ENCODE data around the gene RNF14.

DNA sequence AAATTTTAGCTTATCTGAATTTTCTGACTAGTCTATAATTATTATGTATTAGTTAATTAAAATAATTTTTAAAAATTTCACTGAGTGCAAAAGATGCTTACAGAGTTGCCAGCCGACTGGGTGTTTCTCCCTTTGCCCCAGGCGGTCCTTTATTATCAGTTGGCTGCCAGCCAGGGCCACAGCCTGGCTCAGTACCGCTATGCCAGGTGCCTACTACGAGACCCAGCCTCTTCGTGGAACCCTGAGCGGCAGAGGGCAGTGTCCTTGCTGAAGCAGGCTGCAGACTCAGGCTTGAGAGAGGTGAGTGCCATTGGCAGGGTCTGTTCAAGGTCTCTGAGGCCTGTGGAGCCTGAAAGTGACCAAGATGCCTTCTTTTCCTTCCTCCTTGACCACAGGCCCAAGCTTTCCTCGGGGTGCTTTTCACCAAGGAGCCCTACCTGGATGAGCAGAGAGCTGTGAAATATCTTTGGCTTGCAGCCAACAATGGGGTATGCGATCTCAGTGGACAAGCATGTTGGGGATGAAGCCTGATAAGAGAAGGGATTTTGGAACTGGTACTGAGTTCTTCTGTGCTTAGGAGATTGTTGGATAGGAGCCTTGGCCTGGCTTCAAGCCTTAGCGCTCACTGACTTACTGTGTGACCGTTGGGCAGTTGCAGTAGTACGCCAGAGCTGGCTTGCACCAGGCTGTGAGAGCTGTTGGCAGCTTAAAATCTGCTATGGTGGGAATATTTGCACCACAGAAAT lies 34.6 kb upstream of the RNF14 start:
- no peak for TF ChIP-seq POLR2A (IDR thresholded peaks at IDR 0.05)
- TF ChIP-seq, protein P1, sequence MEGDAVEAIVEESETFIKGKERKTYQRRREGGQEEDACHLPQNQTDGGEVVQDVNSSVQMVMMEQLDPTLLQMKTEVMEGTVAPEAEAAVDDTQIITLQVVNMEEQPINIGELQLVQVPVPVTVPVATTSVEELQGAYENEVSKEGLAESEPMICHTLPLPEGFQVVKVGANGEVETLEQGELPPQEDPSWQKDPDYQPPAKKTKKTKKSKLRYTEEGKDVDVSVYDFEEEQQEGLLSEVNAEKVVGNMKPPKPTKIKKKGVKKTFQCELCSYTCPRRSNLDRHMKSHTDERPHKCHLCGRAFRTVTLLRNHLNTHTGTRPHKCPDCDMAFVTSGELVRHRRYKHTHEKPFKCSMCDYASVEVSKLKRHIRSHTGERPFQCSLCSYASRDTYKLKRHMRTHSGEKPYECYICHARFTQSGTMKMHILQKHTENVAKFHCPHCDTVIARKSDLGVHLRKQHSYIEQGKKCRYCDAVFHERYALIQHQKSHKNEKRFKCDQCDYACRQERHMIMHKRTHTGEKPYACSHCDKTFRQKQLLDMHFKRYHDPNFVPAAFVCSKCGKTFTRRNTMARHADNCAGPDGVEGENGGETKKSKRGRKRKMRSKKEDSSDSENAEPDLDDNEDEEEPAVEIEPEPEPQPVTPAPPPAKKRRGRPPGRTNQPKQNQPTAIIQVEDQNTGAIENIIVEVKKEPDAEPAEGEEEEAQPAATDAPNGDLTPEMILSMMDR (IDR thresholded peaks at IDR 0.05) = no peak
